K562 (cell line): ENCODE results near the gene CROT.

ENCODE experiments used
- CTCFL ChIP-seq: IDR thresholded peaks from 2 replicates; pipeline ENCODE4 v1.6.1; 2011; ENCODE audit warnings: borderline replicate concordance, low read depth, mild to moderate bottlenecking, moderate library complexity, low read length; ENCODE audit not compliant: insufficient read depth, poor library complexity, severe bottlenecking
- DEAF1 ChIP-seq: fragments of 450-650 bp; formaldehyde crosslinking; IDR thresholded peaks from 2 replicates; pipeline ENCODE4 v1.4.0; 2020; ENCODE audit warnings: mild to moderate bottlenecking, moderate library complexity
- ELF4 ChIP-seq: fragments of 450-650 bp; formaldehyde crosslinking; IDR thresholded peaks from 2 replicates; pipeline ENCODE4 v1.4.0; 2022; ENCODE audit warnings: missing genetic modification characterization
- EZH2 ChIP-seq: IDR thresholded peaks from 2 replicates; pipeline ENCODE4 v1.6.1; 2012; ENCODE audit warnings: low read depth, mild to moderate bottlenecking, inconsistent platforms, low read length, borderline replicate concordance
- FOXA3 ChIP-seq, 2 experiments: fragments of 450-650 bp in 1 of 2; sonication (generic) in 1 of 2; formaldehyde crosslinking; IDR thresholded peaks in 1 of 2; conservative IDR thresholded peaks in 1 of 2; 2 replicates each; pipeline versions ENCODE4 v1.4.0 to v1.8.0; 2020 to 2022; ENCODE audit warnings: mild to moderate bottlenecking in 2 of 2, missing genetic modification reagents in 1 of 2
- POLR2A ChIP-seq: fragments of 450-650 bp; conservative IDR thresholded peaks from 2 replicates; pipeline ENCODE4 v1.6.1; 2016
- SMAD3 ChIP-seq: fragments of 450-650 bp; formaldehyde crosslinking; conservative IDR thresholded peaks from 2 replicates; pipeline ENCODE4 v1.4.0; 2020; ENCODE audit warnings: mild to moderate bottlenecking
- SRF ChIP-seq, 2 experiments: fragments of 250-450, 450-650 bp in 1 of 2; sonication (Bioruptor Pico) in 1 of 2; sonication (generic) in 1 of 2; formaldehyde crosslinking; IDR thresholded peaks; 2 replicates each; pipeline versions ENCODE4 v1.5.0 to v1.5.1; 2020 to 2022; ENCODE audit warnings: mild to moderate bottlenecking in 1 of 2, missing genetic modification reagents in 1 of 2
- STAG1 ChIP-seq: sonication (generic); formaldehyde crosslinking; IDR thresholded peaks from 2 replicates; pipeline ENCODE4 v1.5.0; 2020; ENCODE audit warnings: missing genetic modification reagents, borderline replicate concordance
- TEAD1 ChIP-seq, 2 experiments: fragments of 450-650 bp in 1 of 2; sonication (generic) in 1 of 2; formaldehyde crosslinking; IDR thresholded peaks; 2 replicates each; pipeline versions ENCODE4 v1.4.0 to v1.8.0; 2020 to 2022; ENCODE audit warnings: mild to moderate bottlenecking in 2 of 2, missing genetic modification reagents in 1 of 2
- ZBTB33 ChIP-seq: sonication (generic); formaldehyde crosslinking; IDR thresholded peaks from 2 replicates; pipeline ENCODE4 v1.8.1; 2023; ENCODE audit warnings: mild to moderate bottlenecking, missing genetic modification reagents
- ZC3H4 ChIP-seq: sonication (generic); formaldehyde crosslinking; IDR thresholded peaks from 2 replicates; pipeline ENCODE4 v1.9.0; 2021; ENCODE audit warnings: missing genetic modification reagents, borderline replicate concordance
- ZNF785 ChIP-seq: fragments of 250-450 bp; sonication (Bioruptor Pico); IDR thresholded peaks from 2 replicates; pipeline ENCODE4 v1.4.0; 2020; ENCODE audit warnings: mild to moderate bottlenecking
- ZSCAN29 ChIP-seq: fragments of 450-650 bp; IDR thresholded peaks from 2 replicates; pipeline ENCODE4 v1.6.1; 2017

- TF ChIP-seq ZC3H4 (CRISPR knock-in tag) (no peak), SRF (CRISPR knock-in tag; IDR thresholded peaks at IDR 0.05) (no peak), STAG1 (no peak), ZBTB33 (CRISPR knock-in tag) (no peak), POLR2A (no peak), ELF4 (no peak), SMAD3 (no peak), ZSCAN29 (no peak), FOXA3 (CRISPR knock-in tag; conservative IDR thresholded peaks at IDR 0.05 in 1 of 2, IDR thresholded peaks at IDR 0.05 in 1 of 2) (no peak), ZNF785 (no peak), DEAF1 (CRISPR knock-in tag) (no peak), CTCFL (no peak), TEAD1 (CRISPR knock-in tag; IDR thresholded peaks at IDR 0.05) (no peak), EZH2 (no peak)
Measured at GRCh38 chr7:87414794-87415188, 69.3 kb downstream of the CROT start.
